Keratinocyte (primary cell): Measurements from ENCODE around the gene PDZK1. TPM values are rescaled to one million over a fixed set of nuclear protein-coding genes. Genes with fewer than 3 reads are reported as not detected.

Experiments used
- DNase-seq: peaks from one replicate; pipeline ENCODE4 v3.0.0-alpha.2; 2011; ENCODE audit warnings: low read depth, missing footprints, low spot score
- FAIRE-seq: peaks from 2 replicates; lab custom pipeline; 2011; peaks lifted over from hg19 to GRCh38; lab: Jason Lieb, UNC
- H2AFZ ChIP-seq: 2 replicates; pipeline ENCODE4 v1.6.0; 2012; ENCODE audit warnings: low read length, control low read depth, inconsistent platforms; ENCODE audit not compliant: control insufficient read depth
- H3K27ac ChIP-seq: 2 replicates; pipeline ENCODE4 v1.5.1; 2011; ENCODE audit warnings: low read length; ENCODE audit not compliant: control insufficient read depth, insufficient read depth
- H3K27me3 ChIP-seq: 3 replicates; pipeline ENCODE4 v1.6.0; 2011; ENCODE audit warnings: low read length; ENCODE audit not compliant: control insufficient read depth, insufficient read depth; ENCODE audit errors: extremely low read depth
- H3K36me3 ChIP-seq, 2 experiments: 2 replicates in 1 of 2; 3 replicates in 1 of 2; pipeline ENCODE4 v1.5.1; 2011; ENCODE audit warnings: low read length in 2 of 2, mild to moderate bottlenecking in 1 of 2; ENCODE audit not compliant: control insufficient read depth in 2 of 2, insufficient read depth in 2 of 2; ENCODE audit errors: extremely low read depth in 1 of 2
- H3K4me1 ChIP-seq: 3 replicates; pipeline ENCODE4 v1.5.1; 2011; ENCODE audit warnings: low read length; ENCODE audit not compliant: control insufficient read depth, insufficient read depth; ENCODE audit errors: extremely low read depth
- H3K4me2 ChIP-seq: 3 replicates; pipeline ENCODE4 v1.6.0; 2011; ENCODE audit warnings: low read depth, low read length; ENCODE audit not compliant: control insufficient read depth, insufficient read depth; ENCODE audit errors: extremely low read depth
- H3K4me3 ChIP-seq, 3 experiments: fragments of 200-600 bp in 1 of 3; sonication (generic) in 1 of 3; 2 replicates in 2 of 3; 3 replicates in 1 of 3; pipeline ENCODE4 v1.5.1; 2011 to 2016; ENCODE audit warnings: low read length in 3 of 3, mild to moderate bottlenecking in 3 of 3, control low read depth in 2 of 3, inconsistent platforms in 1 of 3, low read depth in 1 of 3, mixed read lengths in 1 of 3, mixed run types in 1 of 3, moderate library complexity in 1 of 3; ENCODE audit not compliant: control insufficient read depth in 2 of 3, insufficient read depth in 2 of 3; ENCODE audit errors: extremely low read depth in 1 of 3
- H3K79me2 ChIP-seq: 2 replicates; pipeline ENCODE4 v1.6.0; 2012; ENCODE audit warnings: low read length; ENCODE audit not compliant: control insufficient read depth, insufficient read depth
- H3K9ac ChIP-seq: 3 replicates; pipeline ENCODE4 v1.6.0; 2011; ENCODE audit warnings: low read length; ENCODE audit not compliant: control insufficient read depth, insufficient read depth; ENCODE audit errors: extremely low read depth
- H3K9me1 ChIP-seq: 3 replicates; pipeline ENCODE4 v1.6.0; 2011; ENCODE audit warnings: low read length; ENCODE audit not compliant: control insufficient read depth, insufficient read depth; ENCODE audit errors: extremely low read depth
- H3K9me3 ChIP-seq: 2 replicates; pipeline ENCODE4 v1.5.1; 2012; ENCODE audit warnings: low read depth, low read length; ENCODE audit not compliant: control insufficient read depth
- H4K20me1 ChIP-seq: 3 replicates; pipeline ENCODE4 v1.6.0; 2011; ENCODE audit warnings: low read length; ENCODE audit not compliant: control insufficient read depth, insufficient read depth; ENCODE audit errors: extremely low read depth
- CTCF ChIP-seq, 3 experiments: IDR thresholded peaks in 1 of 3; conservative IDR thresholded peaks in 1 of 3; optimal IDR thresholded peaks in 1 of 3; 2 replicates in 2 of 3; 3 replicates in 1 of 3; pipeline versions ENCODE3 to v1.5.1; 2011; ENCODE audit warnings: low read length in 3 of 3, mild to moderate bottlenecking in 3 of 3, moderate library complexity in 2 of 3, control low read depth in 1 of 3, inconsistent platforms in 1 of 3; ENCODE audit not compliant: insufficient read depth in 2 of 3; ENCODE audit errors: extremely low read depth in 1 of 3
- EZH2 ChIP-seq: IDR thresholded peaks from one replicate; pipeline ENCODE4 v1.6.1; 2012; ENCODE audit warnings: inconsistent platforms, mild to moderate bottlenecking, low read length, moderate library complexity
- dilution Hi-C: fragments of 300-500 bp; cut with MboI; formaldehyde crosslinking; loops from one replicate; pipeline ENCODE4 v1.7.0; 2020; ENCODE audit warnings: low sequenced_read_pairs; ENCODE audit not compliant: extremely low pct_ligation_motif_present
- polyA plus RNA-seq, 5 experiments: library from polyadenylated mRNA; depleted of rRNA in 3 of 5; stranded (reverse) in 3 of 5; stranded (forward) in 1 of 5; unstranded in 1 of 5; fragments of >200 nt; gene quantifications; 1 replicate in 1 of 5; 2 replicates in 3 of 5; 3 replicates in 1 of 5; pipeline versions ENCODE4 v1.2.1 to v1.2.3, GENCODE V29; 2011 to 2012; ENCODE audit warnings: missing spikeins in 2 of 5, low read depth in 1 of 5, low replicate concordance in 1 of 5

Gene PDZK1
- polyA plus RNA-seq, 1 donor (not counting 4 experiments of a cell fraction or from before 2014, with no cell fraction given): 0.21 TPM

DNA sequence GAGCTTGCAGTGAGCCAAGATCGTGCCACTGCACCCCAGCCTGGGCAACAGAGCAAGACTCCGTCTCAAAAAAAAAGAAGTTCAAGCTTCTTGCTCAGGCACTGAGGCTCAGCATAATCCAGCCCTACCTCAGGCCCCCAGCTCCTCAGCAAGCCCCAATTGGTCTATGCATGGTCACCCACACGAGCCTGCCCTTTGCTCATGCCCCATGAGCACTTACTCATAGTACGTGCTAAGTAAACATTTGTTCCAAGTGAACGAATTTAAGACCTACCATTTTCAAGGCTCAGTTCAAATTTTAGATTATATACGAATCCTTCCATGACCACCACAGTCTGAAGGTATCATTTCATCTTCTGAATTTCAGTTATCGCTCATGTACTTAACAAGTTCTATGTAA lies 4.3 kb downstream of the PDZK1 start:
- no peaks in the 10 kb centered on the region for H3K36me3 ChIP-seq
- dilution Hi-C loops: no loop called here

DNA sequence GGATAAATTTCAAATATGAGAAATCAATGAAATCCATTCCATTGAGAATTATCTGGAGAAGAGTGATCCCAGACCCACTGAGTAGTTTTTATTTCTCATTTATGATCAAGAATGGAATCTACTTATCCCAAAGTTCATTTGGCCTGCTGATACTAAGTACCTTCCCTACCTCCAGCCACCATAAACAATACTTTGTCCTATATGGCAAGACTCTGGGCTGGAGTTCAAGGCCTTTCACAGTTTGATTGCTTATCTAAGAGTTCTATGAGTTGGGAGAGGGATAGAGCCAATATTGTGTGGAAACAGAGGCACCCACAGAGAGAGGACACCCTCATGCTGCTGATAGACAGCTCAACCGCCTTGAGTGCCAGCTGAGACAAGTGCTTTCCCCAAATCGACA lies 5.1 kb downstream of the PDZK1 start:
- no peak overlapping the region for H3K4me2 ChIP-seq
- H3K9ac ChIP-seq: no peak overlapping the region
- H2AFZ ChIP-seq: no peak overlapping the region
- H3K4me3 ChIP-seq: no peak overlapping the region
- H3K4me1 ChIP-seq: peaks cover 19% of the 10 kb centered on the region
- no peaks in the 10 kb centered on the region for H3K27me3 ChIP-seq
- no peak for FAIRE-seq
- H4K20me1 ChIP-seq: no peaks in the 10 kb centered on the region
- H3K27ac ChIP-seq: no peak overlapping the region
- H3K9me3 ChIP-seq: no peaks in the 10 kb centered on the region
- H3K9me1 ChIP-seq: no peaks in the 10 kb centered on the region
- dilution Hi-C loops: no loop called here
- no peak for TF ChIP-seq CTCF (optimal IDR thresholded peaks at IDR 0.05 in 1 of 3, IDR thresholded peaks at IDR 0.05 in 1 of 3, conservative IDR thresholded peaks at IDR 0.05 in 1 of 3; ENCODE audit: extremely low read depth in 1 of 3, insufficient read depth in 2 of 3, low read length in 3 of 3)
- no peak for TF ChIP-seq EZH2
- no peak for DNase-seq
- H3K36me3 ChIP-seq: no peaks in the 10 kb centered on the region
- H3K79me2 ChIP-seq: no peaks in the 10 kb centered on the region

More for the DNA sequence above, 4.3 kb downstream of the PDZK1 start:
- Histone ChIP-seq H3K4me2 (no peak overlapping the region), H3K9ac (no peak overlapping the region), H3K4me1 (peaks cover 20% of the 10 kb centered on the region), H4K20me1 (no peaks in the 10 kb centered on the region), H2AFZ (no peak overlapping the region), H3K9me3 (no peaks in the 10 kb centered on the region), H3K79me2 (no peaks in the 10 kb centered on the region), H3K27me3 (no peaks in the 10 kb centered on the region), H3K27ac (no peak overlapping the region), H3K9me1 (no peaks in the 10 kb centered on the region), H3K4me3 (no peak overlapping the region)
- DNase-seq (no peak), FAIRE-seq (no peak)
- no peak for TF ChIP-seq CTCF (optimal IDR thresholded peaks at IDR 0.05 in 1 of 3, IDR thresholded peaks at IDR 0.05 in 1 of 3, conservative IDR thresholded peaks at IDR 0.05 in 1 of 3; ENCODE audit: extremely low read depth in 1 of 3, insufficient read depth in 2 of 3, low read length in 3 of 3)
- TF ChIP-seq EZH2: no peak
